WTC11 (cell line): ENCODE results near the gene GNL1. TPM values are rescaled to one million over a fixed set of nuclear protein-coding genes. Genes with fewer than 3 reads are reported as not detected.
"Not testable (repeated sequence)": the region's sequence is repeated elsewhere in the genome, so short reads cannot be mapped to it uniquely, and the experiment has no call there.

Source experiments
- ATAC-seq: fragments of 200-7000 bp; cut with Tn5 transposase; 2 replicates; pipeline ENCODE4 v1.10.0; 2021; ENCODE audit warnings: mild to moderate bottlenecking, moderate library complexity
- CTCF ChIA-PET: fragments of 300-600 bp; sonication (Branson Sonifier 250); formaldehyde crosslinking; loops from one replicate; lab custom pipeline; 2021; ENCODE audit warnings: antibody characterized with exemption; lab: Charles Lee
- POLR2A ChIA-PET: fragments of 350-600 bp; sonication (Branson Sonifier 250); formaldehyde crosslinking; loops from one replicate; lab custom pipeline; 2021; ENCODE audit warnings: antibody characterized with exemption; lab: Charles Lee
- DNase-seq: peaks from one replicate; pipeline ENCODE4 v3.0.0; 2021; ENCODE audit warnings: low spot score
- H3K27ac Mint-ChIP-seq: 2 replicates; pipeline ENCODE4 v1.8.0; 2021; ENCODE audit warnings: mixed read lengths
- H3K27me3 Mint-ChIP-seq: 2 replicates; pipeline ENCODE4 v1.8.0; 2021; ENCODE audit warnings: low read depth, mild to moderate bottlenecking, moderate library complexity, mixed read lengths
- H3K36me3 Mint-ChIP-seq: 2 replicates; pipeline ENCODE4 v1.8.0; 2021; ENCODE audit warnings: mixed read lengths
- H3K4me1 Mint-ChIP-seq: 2 replicates; pipeline ENCODE4 v1.8.0; 2022; ENCODE audit warnings: mixed read lengths
- H3K4me3 Mint-ChIP-seq: 2 replicates; pipeline ENCODE4 v1.8.0; 2021; ENCODE audit warnings: mild to moderate bottlenecking, moderate library complexity, mixed read lengths
- H3K9me3 Mint-ChIP-seq: 2 replicates; pipeline ENCODE4 v1.8.0; 2021; ENCODE audit warnings: mixed read lengths
- ATF1 ChIP-seq: sonication (generic); formaldehyde crosslinking; IDR thresholded peaks from 2 replicates; pipeline ENCODE4 v1.8.1; 2023; ENCODE audit warnings: mild to moderate bottlenecking, moderate library complexity, missing genetic modification reagents
- CREM ChIP-seq: sonication (generic); formaldehyde crosslinking; IDR thresholded peaks from 2 replicates; pipeline ENCODE4 v1.8.1; 2022; ENCODE audit warnings: mild to moderate bottlenecking, missing genetic modification reagents, moderate library complexity
- CTCF ChIP-seq: fragments of 200-600 bp; IDR thresholded peaks from 2 replicates; pipeline ENCODE4 v1.8.0; 2022; ENCODE audit warnings: antibody characterized with exemption
- E2F1 ChIP-seq: sonication (generic); formaldehyde crosslinking; IDR thresholded peaks from 2 replicates; pipeline ENCODE4 v1.8.0; 2022; ENCODE audit warnings: mild to moderate bottlenecking, missing genetic modification reagents
- E2F4 ChIP-seq: sonication (generic); formaldehyde crosslinking; IDR thresholded peaks from 2 replicates; pipeline ENCODE4 v1.8.1; 2022; ENCODE audit warnings: low read depth, mild to moderate bottlenecking, moderate library complexity, missing genetic modification reagents, borderline replicate concordance
- ESRRA ChIP-seq: sonication (generic); formaldehyde crosslinking; IDR thresholded peaks from 2 replicates; pipeline ENCODE4 v1.8.1; 2022; ENCODE audit warnings: mild to moderate bottlenecking, missing genetic modification reagents, borderline replicate concordance
- FOXK1 ChIP-seq: sonication (generic); formaldehyde crosslinking; IDR thresholded peaks from 2 replicates; pipeline ENCODE4 v1.8.0; 2022; ENCODE audit warnings: mild to moderate bottlenecking, moderate library complexity, missing genetic modification reagents
- IRF1 ChIP-seq: sonication (generic); formaldehyde crosslinking; IDR thresholded peaks from 2 replicates; pipeline ENCODE4 v1.8.0; 2023; ENCODE audit warnings: missing genetic modification reagents
- NFYB ChIP-seq: sonication (generic); formaldehyde crosslinking; conservative IDR thresholded peaks from 2 replicates; pipeline ENCODE4 v1.8.0; 2022; ENCODE audit warnings: low read depth, missing genetic modification reagents
- RELA ChIP-seq: sonication (generic); formaldehyde crosslinking; IDR thresholded peaks from 2 replicates; pipeline ENCODE4 v1.8.1; 2022; ENCODE audit warnings: missing genetic modification reagents, mild to moderate bottlenecking, borderline replicate concordance
- TP53 ChIP-seq: sonication (generic); formaldehyde crosslinking; IDR thresholded peaks from 2 replicates; pipeline ENCODE4 v1.8.1; 2023; ENCODE audit warnings: mild to moderate bottlenecking, missing genetic modification reagents
- ZBTB43 ChIP-seq: sonication (generic); formaldehyde crosslinking; IDR thresholded peaks from 2 replicates; pipeline ENCODE4 v1.8.1; 2023; ENCODE audit warnings: mild to moderate bottlenecking, missing genetic modification reagents
- ZNF219 ChIP-seq: sonication (generic); formaldehyde crosslinking; IDR thresholded peaks from 2 replicates; pipeline ENCODE4 v1.8.0; 2023; ENCODE audit warnings: missing genetic modification reagents, mild to moderate bottlenecking, borderline replicate concordance
- ZNF532 ChIP-seq: fragments of 250-450 bp; sonication (Bioruptor Pico); IDR thresholded peaks from 2 replicates; pipeline ENCODE4 v1.9.0; 2021; ENCODE audit warnings: mild to moderate bottlenecking, borderline replicate concordance
- total RNA-seq: library from RNA; stranded (reverse); gene quantifications from 3 replicates; pipeline ENCODE4 v1.2.3, GENCODE V29; 2021

The GNL1 gene
- total RNA-seq, 1 experiment from 2014 or later, result 85.7 TPM

GRCh38 chr6:30529349-30529875 is 26.9 kb downstream of the GNL1 start:
- POLR2A ChIA-PET, H3K27ac Mint-ChIP-seq, H3K4me1 Mint-ChIP-seq, ATAC-seq, H3K4me3 Mint-ChIP-seq, H3K36me3 Mint-ChIP-seq, DNase-seq, H3K9me3 Mint-ChIP-seq: not testable (repeated sequence)
- CTCF ChIA-PET, result interaction anchor here (0.8 to 1.9 kb wide), 6 partner anchors 10 to 76 kb away, joined by 3 to 9 read pairs (median 7); no protein-coding TSS in a partner anchor
- peaks cover 14% of the 10 kb centered on the region for H3K27me3 Mint-ChIP-seq

- Mint-ChIP-seq H3K9me3 (peaks cover 12% of the 10 kb centered on the region), H3K27me3 (peaks cover 44% of the 10 kb centered on the region)
- H3K4me3 Mint-ChIP-seq, CTCF ChIA-PET, H3K4me1 Mint-ChIP-seq, H3K36me3 Mint-ChIP-seq, ATAC-seq, DNase-seq, H3K27ac Mint-ChIP-seq, POLR2A ChIA-PET: not testable (repeated sequence)
Measured at GRCh38 chr6:30526444-30526843, 29.8 kb downstream of the GNL1 start.

- Mint-ChIP-seq H3K27me3 (peaks cover 50% of the 10 kb centered on the region), H3K9me3 (peaks cover 32% of the 10 kb centered on the region), H3K36me3 (peaks cover 25% of the 10 kb centered on the region)
- ATAC-seq, DNase-seq, POLR2A ChIA-PET, H3K4me3 Mint-ChIP-seq, H3K4me1 Mint-ChIP-seq, H3K27ac Mint-ChIP-seq: not testable (repeated sequence)
- CTCF ChIA-PET, result interaction anchor here (0.9 to 1.2 kb wide), 3 partner anchors 10 to 20 kb away, joined by 3 to 6 read pairs (median 4); no protein-coding TSS in a partner anchor
Measured at GRCh38 chr6:30521952-30522351, 34.3 kb downstream of the GNL1 start.

GRCh38 chr6:30521082-30521481 is 35.2 kb downstream of the GNL1 start:
- CTCF ChIA-PET, result interaction anchor here (1.0 to 1.2 kb wide), 2 partner anchors 11 to 21 kb away, joined by 4 to 6 read pairs; no protein-coding TSS in a partner anchor

GRCh38 chr6:30520522-30520921 is 35.8 kb downstream of the GNL1 start:
- Mint-ChIP-seq H3K27me3 (peaks cover 45% of the 10 kb centered on the region), H3K27ac (no peak overlapping the region), H3K9me3 (peaks cover 29% of the 10 kb centered on the region), H3K4me3 (no peak overlapping the region), H3K36me3 (peaks cover 25% of the 10 kb centered on the region), H3K4me1 (peaks cover 3% of the 10 kb centered on the region; the same call in 1 of the 2 replicates)
- ChIA-PET CTCF (no interaction called here), POLR2A (no interaction called here)
- DNase-seq (no peak), ATAC-seq (no peak)
- TF ChIP-seq RELA (CRISPR knock-in tag) (no peak), ZNF532 (no peak), ZNF219 (CRISPR knock-in tag) (no peak), E2F4 (no peak), TP53 (CRISPR knock-in tag) (no peak), E2F1 (no peak), ZBTB43 (CRISPR knock-in tag) (no peak), CTCF (no peak), NFYB (CRISPR knock-in tag) (no peak), ATF1 (CRISPR knock-in tag) (no peak), IRF1 (CRISPR knock-in tag) (no peak), FOXK1 (CRISPR knock-in tag) (no peak), ESRRA (CRISPR knock-in tag) (no peak), CREM (CRISPR knock-in tag) (no peak)

More at GRCh38 chr6:30521082-30521481, 35.2 kb downstream of the GNL1 start:
- H3K4me3 Mint-ChIP-seq, H3K4me1 Mint-ChIP-seq, POLR2A ChIA-PET, DNase-seq, ATAC-seq, H3K27ac Mint-ChIP-seq: not testable (repeated sequence)
- Mint-ChIP-seq H3K9me3 (peaks cover 29% of the 10 kb centered on the region), H3K36me3 (peaks cover 25% of the 10 kb centered on the region), H3K27me3 (peaks cover 50% of the 10 kb centered on the region)
